ENCODE measurements around the gene MZF1. TPM values are rescaled to one million over a fixed set of nuclear protein-coding genes. Genes with fewer than 3 reads are reported as not detected.

The MZF1 gene
- total and polyA plus RNA-seq, 4 donors: 4.9 to 21.1 (median 8.8) TPM

DNA sequence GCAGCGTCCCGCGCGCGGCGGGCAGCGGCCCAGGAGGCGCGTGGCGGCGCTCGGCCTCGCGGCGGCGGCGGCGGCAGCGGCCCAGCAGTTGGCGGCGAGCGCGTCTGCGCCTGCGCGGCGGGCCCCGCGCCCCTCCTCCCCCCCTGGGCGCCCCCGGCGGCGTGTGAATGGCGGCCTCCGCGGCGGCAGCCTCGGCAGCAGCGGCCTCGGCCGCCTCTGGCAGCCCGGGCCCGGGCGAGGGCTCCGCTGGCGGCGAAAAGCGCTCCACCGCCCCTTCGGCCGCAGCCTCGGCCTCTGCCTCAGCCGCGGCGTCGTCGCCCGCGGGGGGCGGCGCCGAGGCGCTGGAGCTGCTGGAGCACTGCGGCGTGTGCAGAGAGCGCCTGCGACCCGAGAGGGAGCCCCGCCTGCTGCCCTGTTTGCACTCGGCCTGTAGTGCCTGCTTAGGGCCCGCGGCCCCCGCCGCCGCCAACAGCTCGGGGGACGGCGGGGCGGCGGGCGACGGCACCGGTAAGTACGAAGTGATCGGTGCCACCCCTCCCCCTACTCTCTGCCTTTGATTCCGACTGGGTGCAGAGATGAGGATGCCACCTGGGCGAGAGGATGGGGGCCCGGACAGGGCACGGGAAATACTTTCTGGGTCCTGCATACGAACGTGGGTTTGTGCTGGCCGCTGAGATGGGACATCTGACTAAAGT lies 28.4 kb downstream of the MZF1 start:
- TF ChIP-seq SP1 (IDR thresholded peaks at IDR 0.05) (no peak), HNF4A (conservative IDR thresholded peaks at IDR 0.05) (no peak), YY1 (IDR thresholded peaks at IDR 0.05) (no peak), RAD21 (IDR thresholded peaks at IDR 0.05) (no peak), RXRA (IDR thresholded peaks at IDR 0.05) (no peak)
- peak overlapping the region; percentile 91 to 99 for H3K27ac ChIP-seq (ENCODE audit: low read depth in 1 of 2, low read length in 2 of 2)
- H3K4me1 ChIP-seq (ENCODE audit: control insufficient read depth in 4 of 4, insufficient read depth in 4 of 4, low read length in 3 of 4): peaks cover 11 to 27% (median 20%) of the 10 kb centered on the region in 4 donors
- under 1% methylated on average over 92 of the region's 92 CpGs for whole genome bisulfite sequencing
- DNase-seq (ENCODE audit: low spot score): no peak
- no peaks in the 10 kb centered on the region for H3K9me3 ChIP-seq (ENCODE audit: control insufficient read depth in 4 of 4, low read length in 3 of 4)
- H3K27me3 ChIP-seq (ENCODE audit: control insufficient read depth in 4 of 4, insufficient read depth in 4 of 4, low read length in 3 of 4): no peaks in the 10 kb centered on the region
- H3K9ac ChIP-seq (ENCODE audit: low read depth in 1 of 2, low read length in 2 of 2): peak overlapping the region; percentile 41 to 83
- peaks cover 23 to 27% (median 26%) of the 10 kb centered on the region in 4 donors for H3K36me3 ChIP-seq (ENCODE audit: control insufficient read depth in 4 of 4, insufficient read depth in 3 of 4, low read depth in 1 of 4, low read length in 3 of 4)
- peak overlapping the region; percentile 79 to 92 (median 85) for H3K4me3 ChIP-seq (ENCODE audit: low read depth in 1 of 3, low read length in 3 of 3)

DNA sequence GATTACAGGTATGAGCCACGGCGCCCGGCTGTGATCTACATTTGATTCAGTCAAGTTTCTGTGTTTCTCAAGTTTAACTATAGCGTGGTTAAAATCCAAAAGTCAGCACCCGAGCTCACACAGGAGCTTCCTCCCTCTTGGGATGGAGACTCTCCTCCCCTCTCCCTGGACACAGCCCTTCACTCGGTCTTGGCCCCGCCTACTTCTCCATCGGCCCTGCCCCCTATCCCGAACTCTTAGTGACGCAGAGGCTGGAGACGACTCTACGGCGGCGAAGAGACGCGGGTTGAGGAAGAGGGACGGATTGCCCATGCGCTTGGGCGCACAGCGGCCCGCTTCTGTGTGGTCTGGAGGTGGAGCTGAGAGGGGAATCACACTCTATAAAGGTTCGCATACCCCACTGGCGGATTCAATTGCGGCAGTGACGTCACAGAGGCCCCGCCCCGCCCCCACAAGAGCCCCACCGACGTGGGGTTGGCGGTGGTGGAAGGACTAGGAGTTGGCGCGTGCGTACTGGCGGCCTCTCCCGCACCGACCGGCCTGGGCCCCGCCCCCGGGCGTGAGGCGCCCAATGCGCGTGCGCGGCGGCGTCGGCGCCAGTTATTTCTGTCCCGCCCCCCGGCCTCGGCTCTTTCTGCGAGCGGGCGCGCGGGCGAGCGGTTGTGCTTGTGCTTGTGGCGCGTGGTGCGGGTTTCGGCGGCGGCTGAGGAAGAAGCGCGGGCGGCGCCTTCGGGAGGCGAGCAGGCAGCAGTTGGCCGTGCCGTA lies 29.1 kb downstream of the MZF1 start, which contains the start of gene TRIM28:
TSS of gene TRIM28 (plus strand) at position 239 of the 765 bp plus-strand sequence. CDS start 694 bp downstream, outside the sequence.
- H3K4me3 ChIP-seq (ENCODE audit: low read depth in 1 of 3, low read length in 3 of 3): peak within 1 kb of the TSS; percentile 79 to 92 (median 85)
- peak in 1 of 2 donors; percentile 77 for TF ChIP-seq GABPA (IDR thresholded peaks at IDR 0.05 in 1 of 2, conservative IDR thresholded peaks at IDR 0.05 in 1 of 2)
- TF ChIP-seq EGR1 (IDR thresholded peaks at IDR 0.05; ENCODE audit: low read depth in 2 of 2): peak; percentile 33 to 58
- TF ChIP-seq, protein P1, sequence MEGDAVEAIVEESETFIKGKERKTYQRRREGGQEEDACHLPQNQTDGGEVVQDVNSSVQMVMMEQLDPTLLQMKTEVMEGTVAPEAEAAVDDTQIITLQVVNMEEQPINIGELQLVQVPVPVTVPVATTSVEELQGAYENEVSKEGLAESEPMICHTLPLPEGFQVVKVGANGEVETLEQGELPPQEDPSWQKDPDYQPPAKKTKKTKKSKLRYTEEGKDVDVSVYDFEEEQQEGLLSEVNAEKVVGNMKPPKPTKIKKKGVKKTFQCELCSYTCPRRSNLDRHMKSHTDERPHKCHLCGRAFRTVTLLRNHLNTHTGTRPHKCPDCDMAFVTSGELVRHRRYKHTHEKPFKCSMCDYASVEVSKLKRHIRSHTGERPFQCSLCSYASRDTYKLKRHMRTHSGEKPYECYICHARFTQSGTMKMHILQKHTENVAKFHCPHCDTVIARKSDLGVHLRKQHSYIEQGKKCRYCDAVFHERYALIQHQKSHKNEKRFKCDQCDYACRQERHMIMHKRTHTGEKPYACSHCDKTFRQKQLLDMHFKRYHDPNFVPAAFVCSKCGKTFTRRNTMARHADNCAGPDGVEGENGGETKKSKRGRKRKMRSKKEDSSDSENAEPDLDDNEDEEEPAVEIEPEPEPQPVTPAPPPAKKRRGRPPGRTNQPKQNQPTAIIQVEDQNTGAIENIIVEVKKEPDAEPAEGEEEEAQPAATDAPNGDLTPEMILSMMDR (IDR thresholded peaks at IDR 0.05; ENCODE audit: low read depth, low read length, missing input control): no peak
- peak; percentile 70 for TF ChIP-seq TAF1 (conservative IDR thresholded peaks at IDR 0.05)
- peak; percentile 30 for TF ChIP-seq FOXA2 (IDR thresholded peaks at IDR 0.05)
- TF ChIP-seq, protein P2, sequence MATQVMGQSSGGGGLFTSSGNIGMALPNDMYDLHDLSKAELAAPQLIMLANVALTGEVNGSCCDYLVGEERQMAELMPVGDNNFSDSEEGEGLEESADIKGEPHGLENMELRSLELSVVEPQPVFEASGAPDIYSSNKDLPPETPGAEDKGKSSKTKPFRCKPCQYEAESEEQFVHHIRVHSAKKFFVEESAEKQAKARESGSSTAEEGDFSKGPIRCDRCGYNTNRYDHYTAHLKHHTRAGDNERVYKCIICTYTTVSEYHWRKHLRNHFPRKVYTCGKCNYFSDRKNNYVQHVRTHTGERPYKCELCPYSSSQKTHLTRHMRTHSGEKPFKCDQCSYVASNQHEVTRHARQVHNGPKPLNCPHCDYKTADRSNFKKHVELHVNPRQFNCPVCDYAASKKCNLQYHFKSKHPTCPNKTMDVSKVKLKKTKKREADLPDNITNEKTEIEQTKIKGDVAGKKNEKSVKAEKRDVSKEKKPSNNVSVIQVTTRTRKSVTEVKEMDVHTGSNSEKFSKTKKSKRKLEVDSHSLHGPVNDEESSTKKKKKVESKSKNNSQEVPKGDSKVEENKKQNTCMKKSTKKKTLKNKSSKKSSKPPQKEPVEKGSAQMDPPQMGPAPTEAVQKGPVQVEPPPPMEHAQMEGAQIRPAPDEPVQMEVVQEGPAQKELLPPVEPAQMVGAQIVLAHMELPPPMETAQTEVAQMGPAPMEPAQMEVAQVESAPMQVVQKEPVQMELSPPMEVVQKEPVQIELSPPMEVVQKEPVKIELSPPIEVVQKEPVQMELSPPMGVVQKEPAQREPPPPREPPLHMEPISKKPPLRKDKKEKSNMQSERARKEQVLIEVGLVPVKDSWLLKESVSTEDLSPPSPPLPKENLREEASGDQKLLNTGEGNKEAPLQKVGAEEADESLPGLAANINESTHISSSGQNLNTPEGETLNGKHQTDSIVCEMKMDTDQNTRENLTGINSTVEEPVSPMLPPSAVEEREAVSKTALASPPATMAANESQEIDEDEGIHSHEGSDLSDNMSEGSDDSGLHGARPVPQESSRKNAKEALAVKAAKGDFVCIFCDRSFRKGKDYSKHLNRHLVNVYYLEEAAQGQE (IDR thresholded peaks at IDR 0.05): peak; percentile 72
- TF ChIP-seq RXRA (IDR thresholded peaks at IDR 0.05): peak; percentile 33 to 41
- TF ChIP-seq FOXA1 (IDR thresholded peaks at IDR 0.05): peak; percentile 18
- TF ChIP-seq RAD21 (IDR thresholded peaks at IDR 0.05): peak in 1 of 2 donors; percentile 47
- no peak for TF ChIP-seq ATF3 (IDR thresholded peaks at IDR 0.05)
- TF ChIP-seq, protein P3, sequence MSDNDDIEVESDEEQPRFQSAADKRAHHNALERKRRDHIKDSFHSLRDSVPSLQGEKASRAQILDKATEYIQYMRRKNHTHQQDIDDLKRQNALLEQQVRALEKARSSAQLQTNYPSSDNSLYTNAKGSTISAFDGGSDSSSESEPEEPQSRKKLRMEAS (IDR thresholded peaks at IDR 0.05): no peak
- TF ChIP-seq YY1 (IDR thresholded peaks at IDR 0.05): peak; percentile 53
- peak in 1 of 2 donors; percentile 43 for TF ChIP-seq HNF4A (conservative IDR thresholded peaks at IDR 0.05)
- no peak for TF ChIP-seq ZBTB33 (IDR thresholded peaks at IDR 0.05)
- no peak for TF ChIP-seq NR2F2 (IDR thresholded peaks at IDR 0.05)
- no peak for TF ChIP-seq HNF4G (IDR thresholded peaks at IDR 0.05)
- peak in 1 of 2 donors; percentile 66 for TF ChIP-seq JUND (IDR thresholded peaks at IDR 0.05)
- peak; percentile 62 for TF ChIP-seq SP1 (IDR thresholded peaks at IDR 0.05)
- WGBS: under 1% methylated on average over 73 of the region's 73 CpGs

More for the DNA sequence above, 29.1 kb downstream of the MZF1 start, which contains the start of gene TRIM28:
- Histone ChIP-seq H3K4me1 (ENCODE audit: control insufficient read depth in 4 of 4, insufficient read depth in 4 of 4, low read length in 3 of 4) (peaks cover 11 to 27% (median 20%) of the 10 kb centered on the region in 4 donors), H3K27me3 (ENCODE audit: control insufficient read depth in 4 of 4, insufficient read depth in 4 of 4, low read length in 3 of 4) (no peaks in the 10 kb centered on the region), H3K27ac (ENCODE audit: low read depth in 1 of 2, low read length in 2 of 2) (peak within 1 kb of the TSS; percentile 91 to 99), H3K9me3 (ENCODE audit: control insufficient read depth in 4 of 4, low read length in 3 of 4) (no peaks in the 10 kb centered on the region), H3K36me3 (ENCODE audit: control insufficient read depth in 4 of 4, insufficient read depth in 3 of 4, low read depth in 1 of 4, low read length in 3 of 4) (peaks cover 17 to 20% (median 19%) of the 10 kb centered on the region in 4 donors), H3K9ac (ENCODE audit: low read depth in 1 of 2, low read length in 2 of 2) (peak within 1 kb of the TSS; percentile 79 to 83)
- peak; percentile 100 for DNase-seq (ENCODE audit: low spot score)
